Measurements from ENCODE around the gene STOML1.

GRCh38 chr15:73968461-73968860 lies 23.6 kb downstream of the STOML1 start:
- TF ChIP-seq POLR2A (IDR thresholded peaks at IDR 0.05) (no peak), CTCF (IDR thresholded peaks at IDR 0.05) (no peak)
